HCT116 (cell line): ENCODE results near the gene PKN2.

Experiments
- EZH2 ChIP-seq: fragments of 200-600 bp; sonication (generic); IDR thresholded peaks from 2 replicates; pipeline ENCODE4 v1.6.1; 2017; ENCODE audit warnings: antibody characterized with exemption, mixed run types
- EZH2phosphoT487 ChIP-seq: fragments of 200-600 bp; IDR thresholded peaks from 2 replicates; pipeline ENCODE4 v1.6.1; 2018; ENCODE audit warnings: antibody characterized with exemption, borderline replicate concordance
- FOSL1 ChIP-seq: IDR thresholded peaks from 2 replicates; pipeline ENCODE4 v1.6.1; 2012; ENCODE audit warnings: low read depth
- POLR2A ChIP-seq: IDR thresholded peaks from 2 replicates; pipeline ENCODE4 v1.7.0; 2011; ENCODE audit warnings: borderline replicate concordance; ENCODE audit not compliant: insufficient read depth, insufficient read length; ENCODE audit errors: extremely low read depth
- POLR2AphosphoS5 ChIP-seq: IDR thresholded peaks from 2 replicates; pipeline ENCODE4 v1.6.1; 2011; ENCODE audit warnings: mild to moderate bottlenecking, low read depth, low read length, moderate library complexity
- YY1 ChIP-seq: IDR thresholded peaks from 2 replicates; pipeline ENCODE4 v1.6.1; 2011; ENCODE audit warnings: low read length, low read depth, moderate library complexity, mild to moderate bottlenecking; ENCODE audit not compliant: insufficient replicate concordance; ENCODE audit errors: extremely low read depth
- TF ChIP-seq, protein P1 (sequence below), 3 experiments: fragments of 200-600 bp in 1 of 3; sonication (generic) in 1 of 3; IDR thresholded peaks in 2 of 3; conservative IDR thresholded peaks in 1 of 3; 2 replicates each; pipeline ENCODE4 v1.5.1; 2012 to 2017; ENCODE audit warnings: low read depth in 2 of 3, low read length in 2 of 3, antibody characterized with exemption in 1 of 3, borderline replicate concordance in 1 of 3, control low read depth in 1 of 3, mild to moderate bottlenecking in 1 of 3, mixed read lengths in 1 of 3, mixed run types in 1 of 3, moderate library complexity in 1 of 3; ENCODE audit not compliant: insufficient read depth in 1 of 3

DNA sequence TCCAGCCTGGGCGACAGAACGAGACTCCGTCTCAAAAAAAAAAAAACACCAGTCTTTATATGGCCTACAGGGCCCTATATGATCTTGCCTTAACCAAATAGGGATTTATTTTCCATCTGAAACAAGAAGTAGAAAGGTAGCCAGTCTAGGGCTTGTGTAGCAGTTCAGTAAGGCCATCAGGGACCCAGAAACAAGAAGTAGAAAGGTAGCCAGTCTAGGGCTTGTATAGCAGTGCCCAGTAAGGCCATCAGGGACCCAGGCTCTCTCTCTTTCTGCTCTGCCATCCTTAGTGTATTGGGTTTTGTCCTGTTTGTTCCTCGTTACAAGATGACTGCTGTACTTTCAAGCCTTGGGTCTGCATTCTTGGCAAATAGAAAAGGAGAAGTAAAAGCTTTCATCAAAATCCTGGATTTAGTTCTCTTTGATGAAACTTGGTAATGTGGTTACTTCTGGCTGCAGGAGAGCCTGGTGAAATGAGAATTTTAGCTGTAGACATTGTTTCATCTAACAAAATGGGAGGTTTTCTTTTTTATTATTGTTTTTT, 46.1 kb downstream of the PKN2 start:
- TF ChIP-seq, protein P1, sequence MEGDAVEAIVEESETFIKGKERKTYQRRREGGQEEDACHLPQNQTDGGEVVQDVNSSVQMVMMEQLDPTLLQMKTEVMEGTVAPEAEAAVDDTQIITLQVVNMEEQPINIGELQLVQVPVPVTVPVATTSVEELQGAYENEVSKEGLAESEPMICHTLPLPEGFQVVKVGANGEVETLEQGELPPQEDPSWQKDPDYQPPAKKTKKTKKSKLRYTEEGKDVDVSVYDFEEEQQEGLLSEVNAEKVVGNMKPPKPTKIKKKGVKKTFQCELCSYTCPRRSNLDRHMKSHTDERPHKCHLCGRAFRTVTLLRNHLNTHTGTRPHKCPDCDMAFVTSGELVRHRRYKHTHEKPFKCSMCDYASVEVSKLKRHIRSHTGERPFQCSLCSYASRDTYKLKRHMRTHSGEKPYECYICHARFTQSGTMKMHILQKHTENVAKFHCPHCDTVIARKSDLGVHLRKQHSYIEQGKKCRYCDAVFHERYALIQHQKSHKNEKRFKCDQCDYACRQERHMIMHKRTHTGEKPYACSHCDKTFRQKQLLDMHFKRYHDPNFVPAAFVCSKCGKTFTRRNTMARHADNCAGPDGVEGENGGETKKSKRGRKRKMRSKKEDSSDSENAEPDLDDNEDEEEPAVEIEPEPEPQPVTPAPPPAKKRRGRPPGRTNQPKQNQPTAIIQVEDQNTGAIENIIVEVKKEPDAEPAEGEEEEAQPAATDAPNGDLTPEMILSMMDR (IDR thresholded peaks at IDR 0.05 in 2 of 3, conservative IDR thresholded peaks at IDR 0.05 in 1 of 3; ENCODE audit: borderline replicate concordance in 1 of 3, insufficient read depth in 1 of 3, low read depth in 2 of 3, low read length in 2 of 3), result no peak
- TF ChIP-seq EZH2 (no peak), POLR2AphosphoS5 (no peak), EZH2phosphoT487 (no peak), FOSL1 (no peak), YY1 (no peak), POLR2A (no peak)
